GM18511 (cell line): Measurements from ENCODE around the gene STIM1.
"Not testable (repeated sequence)": the region's sequence is repeated elsewhere in the genome, so short reads cannot be mapped to it uniquely, and the experiment has no call there.

ENCODE experiments used
- ATAC-seq: cut with Tn5 transposase; IDR thresholded peaks from one replicate; pipeline ENCODE4 v1.9.1; 2021; ENCODE audit warnings: mild to moderate bottlenecking, moderate library complexity; ENCODE audit not compliant: unreplicated experiment

Gene STIM1

GRCh38 chr11:4017129-4017528, 161.7 kb downstream of the STIM1 start:
- ATAC-seq, result no peak

DNA sequence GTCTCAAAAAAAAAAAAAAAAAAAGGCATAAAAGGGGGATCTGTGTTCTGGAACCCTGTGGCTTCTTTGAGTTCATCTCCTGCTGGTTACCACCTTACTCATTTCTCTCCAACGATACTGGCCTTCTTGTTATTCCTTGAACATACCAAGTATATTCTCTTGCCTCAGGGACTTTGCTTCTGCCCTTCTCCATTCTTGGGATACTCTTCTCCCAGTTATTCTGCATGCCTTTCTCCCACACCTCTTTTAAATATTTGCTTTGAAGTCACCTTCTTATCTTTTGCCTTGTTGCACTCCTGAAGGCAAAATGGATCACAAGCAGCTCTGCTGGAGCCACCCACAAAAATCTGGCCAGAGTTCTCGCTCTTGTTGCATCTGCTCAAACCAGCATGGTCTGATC, 163.2 kb downstream of the STIM1 start:
- ATAC-seq, result no peak

DNA sequence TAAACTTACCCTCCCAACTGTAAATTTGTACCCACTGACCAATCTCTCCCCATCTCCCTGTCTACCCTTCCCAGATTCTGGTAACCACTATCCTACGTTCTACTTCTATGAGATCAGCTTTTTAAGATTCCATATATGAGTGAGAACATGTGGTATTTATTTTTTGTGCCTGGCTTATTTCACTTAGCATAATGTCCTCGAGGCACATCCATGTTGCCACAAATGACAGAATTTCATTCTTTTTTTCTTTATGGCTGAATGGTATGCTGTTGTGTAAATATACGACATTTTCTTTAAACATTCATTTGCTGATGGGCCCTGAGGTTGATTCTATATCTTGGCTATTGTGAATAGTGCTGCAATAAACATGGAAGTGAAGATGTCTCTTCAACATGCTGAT, 164.4 kb downstream of the STIM1 start:
- no peak for ATAC-seq

- no peak for ATAC-seq
Observed at GRCh38 chr11:4022669-4023068, 167.2 kb downstream of the STIM1 start.

GRCh38 chr11:4025248-4025966, 169.9 kb downstream of the STIM1 start:
- no peak for ATAC-seq

DNA sequence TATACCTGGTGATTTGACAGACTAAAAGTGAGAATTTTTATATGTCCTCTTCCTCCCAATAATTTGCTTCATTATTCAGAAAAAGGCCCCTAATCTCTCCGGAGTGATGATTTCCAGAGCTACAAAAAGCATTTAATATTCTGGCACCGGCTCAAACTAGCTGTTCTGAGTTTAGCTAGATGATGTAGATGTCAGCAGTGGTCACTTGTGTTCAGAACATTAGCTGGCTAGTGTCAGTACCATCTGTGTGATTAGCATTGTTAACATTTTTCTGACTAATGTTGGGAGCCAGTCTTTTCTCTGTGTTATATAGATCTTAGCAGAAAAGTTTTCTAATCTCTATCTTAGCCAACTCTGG, 170.5 kb downstream of the STIM1 start:
- ATAC-seq, result no peak

DNA sequence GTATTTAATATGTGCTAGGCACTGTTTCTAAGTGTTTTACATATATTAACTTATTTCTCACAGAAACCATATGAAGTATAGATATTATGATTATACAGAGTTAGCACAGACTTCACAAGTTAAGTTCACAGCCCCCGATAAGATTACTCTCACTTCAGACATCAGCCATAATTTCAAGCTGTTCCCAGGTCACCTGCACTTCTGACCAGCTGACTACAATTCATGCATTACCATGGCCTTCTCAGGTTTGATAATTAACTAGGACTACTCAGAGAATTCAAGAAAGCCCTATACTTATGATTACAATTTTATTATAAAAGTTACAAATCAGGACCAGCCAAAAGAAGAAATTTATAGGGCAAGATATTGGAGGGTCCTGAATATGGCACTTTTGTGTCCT, 170.9 kb downstream of the STIM1 start:
- ATAC-seq, result no peak

DNA sequence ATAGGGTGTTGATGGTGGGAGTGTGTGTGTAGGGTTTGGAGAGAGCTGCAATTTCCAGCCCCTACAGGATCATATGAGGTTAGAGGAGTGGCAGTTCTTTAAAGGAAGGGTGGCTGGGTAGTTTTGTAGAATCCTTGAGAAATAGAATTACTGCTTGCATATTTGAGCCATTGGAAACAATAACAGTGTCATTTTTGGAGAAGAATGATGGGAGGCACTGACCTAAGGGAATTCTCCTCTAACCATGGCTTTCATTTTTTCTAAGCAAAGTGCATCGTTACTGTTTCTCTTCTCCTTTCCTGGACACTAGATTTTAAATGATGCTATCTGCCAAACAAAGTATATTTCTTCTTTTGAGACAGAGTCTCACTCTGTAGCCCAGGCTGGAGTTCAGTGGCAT, 172.3 kb downstream of the STIM1 start:
- no peak for ATAC-seq

DNA sequence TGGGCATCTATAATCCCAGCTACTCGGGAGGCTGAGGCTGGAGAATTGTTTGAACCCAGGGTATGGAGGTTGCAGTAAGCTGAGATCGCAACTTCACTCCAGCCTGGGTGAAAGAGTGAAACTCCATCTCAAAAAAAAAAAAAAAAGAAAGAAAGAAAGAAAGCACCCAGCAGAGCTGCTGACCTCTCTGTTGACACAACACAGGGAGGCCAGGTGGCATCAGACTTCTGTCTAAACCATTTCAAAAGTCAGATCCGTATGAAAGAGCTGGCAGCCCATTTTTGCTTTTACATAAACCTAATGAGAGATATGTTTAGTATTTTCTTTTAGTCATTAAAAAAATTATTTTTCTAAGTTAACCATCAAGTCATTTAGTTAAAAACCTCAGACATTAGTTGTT, 174.7 kb downstream of the STIM1 start:
- no peak for ATAC-seq

- ATAC-seq, result no peak
Observed at GRCh38 chr11:4032097-4032496, 176.6 kb downstream of the STIM1 start.

- ATAC-seq, result no peak
Observed at GRCh38 chr11:4035985-4036384, 180.5 kb downstream of the STIM1 start.

DNA sequence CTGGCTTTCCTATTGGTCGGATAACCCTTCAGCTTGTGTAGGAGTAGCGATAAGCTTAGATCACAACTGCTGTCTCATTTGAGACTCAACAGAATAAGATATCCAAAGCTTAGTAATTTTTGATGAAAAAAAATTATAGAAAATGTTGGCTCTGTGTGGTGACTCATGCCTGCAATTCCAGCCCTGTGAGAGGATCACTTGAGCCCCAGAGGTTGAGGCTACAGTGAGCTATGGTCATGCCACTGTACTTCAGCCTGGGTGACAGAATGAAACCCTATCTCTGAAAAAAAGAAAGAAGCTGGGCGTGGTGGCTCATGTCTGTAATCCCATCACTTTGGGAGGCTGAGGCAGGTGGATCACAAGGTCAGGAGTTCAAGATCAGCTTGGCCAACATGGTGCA, 183.5 kb downstream of the STIM1 start:
- no peak for ATAC-seq

- ATAC-seq, result no peak
Observed at GRCh38 chr11:4040461-4040860, 185.0 kb downstream of the STIM1 start.

- no peak for ATAC-seq
Observed at GRCh38 chr11:4041731-4042391, 186.4 kb downstream of the STIM1 start.

- ATAC-seq, result no peak
Observed at GRCh38 chr11:4044976-4045646, 189.6 kb downstream of the STIM1 start.

GRCh38 chr11:4048340-4048739, 192.9 kb downstream of the STIM1 start:
- ATAC-seq, result no peak

GRCh38 chr11:4049006-4049405, 193.5 kb downstream of the STIM1 start:
- ATAC-seq, result no peak

- ATAC-seq, result no peak
Observed at GRCh38 chr11:4050138-4050537, 194.7 kb downstream of the STIM1 start.

- ATAC-seq, result not testable (repeated sequence)
Observed at GRCh38 chr11:4053200-4053599, 197.7 kb downstream of the STIM1 start.

DNA sequence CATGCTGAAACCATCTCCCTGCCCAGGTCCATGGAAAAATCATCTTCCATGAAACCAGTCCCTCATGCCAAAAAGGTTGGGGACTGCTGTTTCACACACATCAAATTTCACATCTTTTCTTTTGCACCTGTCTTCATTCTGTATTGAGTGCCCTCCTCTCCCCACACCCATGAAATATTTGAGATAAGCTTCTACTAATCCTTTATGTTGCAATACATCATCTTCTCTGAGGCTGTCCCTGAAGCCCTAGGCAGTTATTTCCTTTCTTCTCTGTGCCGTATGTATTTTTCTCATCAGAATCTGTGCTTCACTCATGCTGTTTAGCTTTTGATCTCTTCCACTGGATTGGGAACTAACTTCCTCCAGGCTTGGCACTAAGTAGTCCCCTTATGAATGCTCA, 199.2 kb downstream of the STIM1 start:
- ATAC-seq, result no peak

DNA sequence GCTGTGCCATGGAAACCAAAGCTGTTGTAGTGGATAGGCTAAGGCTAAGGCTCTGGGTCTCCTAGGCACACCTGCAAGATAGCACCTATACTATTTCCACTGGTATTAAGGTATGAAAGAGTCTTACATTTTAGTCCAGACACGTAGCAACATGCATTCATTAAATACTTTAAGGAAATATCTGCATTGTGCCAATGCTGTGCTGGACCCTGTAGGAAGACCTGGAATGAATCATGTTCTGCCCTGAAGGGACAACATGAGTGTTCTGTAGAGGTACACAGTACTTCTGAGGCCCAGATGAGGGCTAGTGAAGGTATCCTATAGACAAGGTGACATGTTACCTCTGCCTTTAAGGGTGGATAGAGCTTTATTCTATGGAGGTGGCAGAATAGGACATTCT, 204.0 kb downstream of the STIM1 start:
- ATAC-seq, result no peak

DNA sequence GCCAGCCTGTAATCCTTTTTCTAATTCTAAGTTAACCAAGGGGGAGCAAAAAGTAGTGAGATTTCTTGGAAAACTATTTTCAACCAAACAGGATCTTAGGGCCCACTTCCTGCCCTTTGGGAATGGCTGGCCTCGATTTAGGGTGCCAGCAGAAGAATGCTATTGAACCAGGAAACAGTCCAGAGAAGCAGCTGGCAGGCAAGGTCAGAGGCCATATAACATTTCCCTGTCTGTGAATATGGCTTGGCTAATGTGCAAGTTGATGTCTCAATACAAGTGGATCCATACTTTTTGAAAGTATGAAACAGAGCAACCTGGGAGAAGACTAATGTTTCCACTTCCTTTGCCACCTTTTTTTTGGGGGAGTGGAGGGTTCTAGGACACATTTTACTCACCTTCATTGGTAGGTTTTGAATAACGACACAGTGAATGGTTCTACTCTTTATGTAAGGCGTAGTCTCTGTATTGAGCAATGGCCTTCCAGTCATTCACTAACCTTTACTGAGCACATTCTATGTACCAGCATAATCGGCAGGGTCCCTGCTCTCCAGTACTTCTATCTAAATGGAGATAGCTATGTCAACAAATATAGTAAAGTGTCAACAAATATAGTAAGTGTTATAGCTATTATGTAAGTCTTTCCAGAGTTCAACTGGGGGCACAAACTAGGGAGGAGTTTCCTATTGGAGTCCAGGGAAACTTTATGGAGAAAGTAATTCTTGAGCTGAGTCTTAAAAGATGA, 204.9 kb downstream of the STIM1 start:
- ATAC-seq, result no peak
